Immature natural killer cell (primary cell): ENCODE results near the gene LAMTOR2. TPM values are rescaled to one million over a fixed set of nuclear protein-coding genes. Genes with fewer than 3 reads are reported as not detected.

Experiments used
- DNase-seq, 3 donors: peaks; one replicate each; pipeline ENCODE4 v3.0.0; 2022; ENCODE audit warnings: mixed read lengths in 1 of 3
- H3K27ac Mint-ChIP-seq, 6 donors: one replicate each; pipeline ENCODE4 v1.8.0; 2020; ENCODE audit warnings: mixed read lengths in 6 of 6, mild to moderate bottlenecking in 5 of 6, inconsistent platforms in 4 of 6, moderate library complexity in 3 of 6
- H3K27me3 Mint-ChIP-seq, 3 donors: one replicate each; pipeline ENCODE4 v1.8.0; 2020 to 2021; ENCODE audit warnings: low read depth in 3 of 3, mild to moderate bottlenecking in 3 of 3, mixed read lengths in 3 of 3, moderate library complexity in 3 of 3, inconsistent platforms in 1 of 3
- H3K36me3 Mint-ChIP-seq, 3 donors: one replicate each; pipeline ENCODE4 v1.8.0; 2020; ENCODE audit warnings: mixed read lengths in 3 of 3, inconsistent platforms in 2 of 3, mild to moderate bottlenecking in 2 of 3
- H3K4me1 Mint-ChIP-seq, 2 donors: one replicate each; pipeline ENCODE4 v1.8.0; 2020; ENCODE audit warnings: inconsistent platforms in 2 of 2, mild to moderate bottlenecking in 2 of 2, mixed read lengths in 2 of 2, moderate library complexity in 1 of 2
- H3K4me3 Mint-ChIP-seq, 5 donors: one replicate each; pipeline ENCODE4 v1.8.0; 2020; ENCODE audit warnings: mild to moderate bottlenecking in 5 of 5, mixed read lengths in 5 of 5, inconsistent platforms in 3 of 5, moderate library complexity in 3 of 5
- H3K9me3 Mint-ChIP-seq, 6 donors: one replicate each; pipeline ENCODE4 v1.8.0; 2020; ENCODE audit warnings: mild to moderate bottlenecking in 6 of 6, mixed read lengths in 6 of 6, inconsistent platforms in 4 of 6, moderate library complexity in 3 of 6
- polyA plus RNA-seq, 3 donors: library from polyadenylated mRNA; unstranded; fragments of 300-500 nt; fragmentation: Illumina TruSeq; gene quantifications; one replicate each; pipeline ENCODE4 v1.2.3, GENCODE V29; 2021

LAMTOR2 gene
- polyA plus RNA-seq, 3 donors from 2014 or later = 144 to 204 (median 160) TPM

- H3K27me3 Mint-ChIP-seq = peaks cover 16 to 25% (median 17%) of the 10 kb centered on the region in 3 donors
- peaks cover 30 to 36% of the 10 kb centered on the region in 2 donors for H3K4me1 Mint-ChIP-seq
- H3K36me3 Mint-ChIP-seq = no peaks in the 10 kb centered on the region
- no peak overlapping the region for H3K4me3 Mint-ChIP-seq
- H3K27ac Mint-ChIP-seq = peak overlapping the region in 5 of 6 donors; percentile 77 to 100 (median 82)
- no peak for DNase-seq
- no peaks in the 10 kb centered on the region for H3K9me3 Mint-ChIP-seq
These were observed 47.3 kb downstream of the LAMTOR2 start for GRCh38 chr1:156101880-156102279.

GRCh38 chr1:156102633-156103511 is 48.3 kb downstream of the LAMTOR2 start:
- H3K4me3 Mint-ChIP-seq = no peak overlapping the region
- H3K27ac Mint-ChIP-seq = peak overlapping the region in 5 of 6 donors; percentile 45 to 100 (median 84)
- no peaks in the 10 kb centered on the region for H3K9me3 Mint-ChIP-seq
- DNase-seq = no peak
- H3K4me1 Mint-ChIP-seq = peaks cover 25 to 27% of the 10 kb centered on the region in 2 donors
- H3K27me3 Mint-ChIP-seq = peaks cover 10 to 21% (median 14%) of the 10 kb centered on the region in 3 donors
- no peaks in the 10 kb centered on the region for H3K36me3 Mint-ChIP-seq

GRCh38 chr1:156103521-156103947 is 49.0 kb downstream of the LAMTOR2 start:
- Mint-ChIP-seq H3K27me3 (peaks cover 10 to 21% (median 14%) of the 10 kb centered on the region in 3 donors), H3K27ac (peak overlapping the region in 5 of 6 donors; percentile 72 to 100 (median 100)), H3K4me1 (peaks cover 21 to 22% of the 10 kb centered on the region in 2 donors)

GRCh38 chr1:156104065-156104810 is 49.7 kb downstream of the LAMTOR2 start:
- Mint-ChIP-seq H3K4me1 (peaks cover 20 to 22% of the 10 kb centered on the region in 2 donors), H3K27me3 (peaks cover 10 to 21% (median 14%) of the 10 kb centered on the region in 3 donors), H3K4me3 (peak overlapping the region; percentile 7 to 84 (median 33)), H3K9me3 (no peaks in the 10 kb centered on the region), H3K27ac (peak overlapping the region; percentile 43 to 100 (median 100)), H3K36me3 (no peaks in the 10 kb centered on the region)
- peak; percentile 36 to 43 (median 38) for DNase-seq

More at GRCh38 chr1:156103521-156103947, 49.0 kb downstream of the LAMTOR2 start:
- no peak for DNase-seq
- no peaks in the 10 kb centered on the region for H3K9me3 Mint-ChIP-seq
- H3K36me3 Mint-ChIP-seq = no peaks in the 10 kb centered on the region
- H3K4me3 Mint-ChIP-seq = no peak overlapping the region

- Mint-ChIP-seq H3K4me1 (peaks cover 20 to 22% of the 10 kb centered on the region in 2 donors), H3K27me3 (peaks cover 10 to 21% (median 14%) of the 10 kb centered on the region in 3 donors), H3K36me3 (no peaks in the 10 kb centered on the region), H3K27ac (peak overlapping the region; percentile 99 to 100 (median 100)), H3K9me3 (no peaks in the 10 kb centered on the region), H3K4me3 (peak overlapping the region; percentile 81 to 88 (median 84))
- no peak for DNase-seq
These were observed 50.6 kb downstream of the LAMTOR2 start for GRCh38 chr1:156104861-156105832.

GRCh38 chr1:156106624-156107488 is 52.3 kb downstream of the LAMTOR2 start:
- H3K4me1 Mint-ChIP-seq = peaks cover 20 to 22% of the 10 kb centered on the region in 2 donors
- H3K36me3 Mint-ChIP-seq = no peaks in the 10 kb centered on the region
- H3K4me3 Mint-ChIP-seq = peak overlapping the region; percentile 41 to 88 (median 58)
- H3K27me3 Mint-ChIP-seq = peaks cover 10 to 20% (median 14%) of the 10 kb centered on the region in 3 donors
- no peak for DNase-seq
- H3K27ac Mint-ChIP-seq = peak overlapping the region; percentile 99 to 100 (median 100)
- H3K9me3 Mint-ChIP-seq = no peaks in the 10 kb centered on the region

- DNase-seq = no peak
- H3K9me3 Mint-ChIP-seq = no peaks in the 10 kb centered on the region
- peaks cover 12 to 20% (median 14%) of the 10 kb centered on the region in 3 donors for H3K27me3 Mint-ChIP-seq
- H3K27ac Mint-ChIP-seq = peak overlapping the region; percentile 99 to 100 (median 100)
- peaks cover 20 to 22% of the 10 kb centered on the region in 2 donors for H3K4me1 Mint-ChIP-seq
- no peaks in the 10 kb centered on the region for H3K36me3 Mint-ChIP-seq
- no peak overlapping the region for H3K4me3 Mint-ChIP-seq
These were observed 53.5 kb downstream of the LAMTOR2 start for GRCh38 chr1:156108057-156108456.

Other genes starting within 250 kb of the LAMTOR2 start
- 10 to 100 TPM in 2 of 3 donors, 1 to 10 TPM in 1; 9.7 to 41.3 (median 18.6) TPM for gene GON4L, start 197.6 kb upstream of the LAMTOR2 start, polyA plus RNA-seq
- 10 to 100 TPM; 28.7 to 40.4 (median 29.8) TPM for gene SYT11, start 195.2 kb upstream of the LAMTOR2 start, polyA plus RNA-seq
- gene RIT1, start 143.4 kb upstream of the LAMTOR2 start, polyA plus RNA-seq = 10 to 100 TPM; 27.1 to 33.5 (median 29.0) TPM
- gene KHDC4, start 120.4 kb upstream of the LAMTOR2 start, polyA plus RNA-seq = 1 to 10 TPM; 1.0 to 7.0 (median 4.1) TPM
- gene RXFP4, start 113.1 kb upstream of the LAMTOR2 start, polyA plus RNA-seq = under 1 TPM in 1 of 3 donors, not detected in 2; 0.78 TPM
- gene ARHGEF2, start 76.2 kb upstream of the LAMTOR2 start, polyA plus RNA-seq = 10 to 100 TPM in 2 of 3 donors, 1 to 10 TPM in 1; 7.2 to 33.5 (median 11.7) TPM
- gene SSR2, start 33.8 kb upstream of the LAMTOR2 start, polyA plus RNA-seq = 100 to 1,000 TPM; 469 to 608 (median 563) TPM
- gene UBQLN4, start 984 bp upstream of the LAMTOR2 start, polyA plus RNA-seq = 10 to 100 TPM in 1 of 3 donors, 1 to 10 TPM in 2; 5.0 to 10.8 (median 7.6) TPM
- gene RAB25, start 6.4 kb downstream of the LAMTOR2 start, polyA plus RNA-seq = not detected
- not detected for gene MEX3A, start 27.7 kb downstream of the LAMTOR2 start, polyA plus RNA-seq
- gene LMNA, start 59.9 kb downstream of the LAMTOR2 start, polyA plus RNA-seq = 10 to 100 TPM in 2 of 3 donors, 1 to 10 TPM in 1; 4.4 to 14.0 (median 10.3) TPM
- gene SEMA4A, start 98.8 kb downstream of the LAMTOR2 start, polyA plus RNA-seq = 10 to 100 TPM in 1 of 3 donors, 1 to 10 TPM in 2; 2.5 to 12.4 (median 3.2) TPM
- 10 to 100 TPM in 2 of 3 donors, 1 to 10 TPM in 1; 5.5 to 21.5 (median 12.1) TPM for gene SLC25A44, start 139.3 kb downstream of the LAMTOR2 start, polyA plus RNA-seq
- gene PMF1, start 158.2 kb downstream of the LAMTOR2 start, polyA plus RNA-seq = 100 to 1,000 TPM in 2 of 3 donors, 10 to 100 TPM in 1; 67.3 to 122 (median 100) TPM
- gene BGLAP, start 187.4 kb downstream of the LAMTOR2 start, polyA plus RNA-seq = not detected
- 1 to 10 TPM; 1.3 to 2.5 (median 2.1) TPM for gene PAQR6, start 193.3 kb downstream of the LAMTOR2 start, polyA plus RNA-seq
- 10 to 100 TPM in 1 of 3 donors, 1 to 10 TPM in 2; 3.8 to 29.4 (median 8.5) TPM for gene SMG5, start 228.0 kb downstream of the LAMTOR2 start, polyA plus RNA-seq
- gene TMEM79, start 229.5 kb downstream of the LAMTOR2 start, polyA plus RNA-seq = 1 to 10 TPM; 2.0 to 6.5 (median 2.7) TPM
- gene GLMP, start 240.9 kb downstream of the LAMTOR2 start, polyA plus RNA-seq = 10 to 100 TPM; 22.6 to 27.2 (median 26.3) TPM
- not detected for gene VHLL, start 244.5 kb downstream of the LAMTOR2 start, polyA plus RNA-seq